CD14-positive monocyte (primary cell): ENCODE results near the gene VLDLR. TPM values are rescaled to one million over a fixed set of nuclear protein-coding genes. Genes with fewer than 3 reads are reported as not detected.

Source experiments
- DNase-seq, 3 donors: peaks; one replicate each; pipeline ENCODE4 v3.0.0-alpha.2; 2011 to 2022
- H2AFZ ChIP-seq: 2 replicates; pipeline ENCODE4 v1.6.0; 2012; ENCODE audit warnings: mild to moderate bottlenecking, low read depth, low read length, inconsistent platforms; ENCODE audit not compliant: insufficient read depth, poor library complexity, severe bottlenecking
- H3K27ac ChIP-seq, 2 donors: 1 replicate in 1 of 2; 2 replicates in 1 of 2; pipeline ENCODE4 v1.5.1; 2012 to 2013; ENCODE audit warnings: low read length in 2 of 2, control low read depth in 1 of 2, inconsistent platforms in 1 of 2, low read depth in 1 of 2, mild to moderate bottlenecking in 1 of 2
- H3K27me3 ChIP-seq, 2 donors: one replicate each; pipeline versions ENCODE4 v1.6.0 to v1.6.1; 2011 to 2013; ENCODE audit warnings: low read length in 2 of 2; ENCODE audit not compliant: control insufficient read depth in 2 of 2, insufficient read depth in 2 of 2
- H3K36me3 ChIP-seq, 2 donors: replicated peaks in 1 of 2; 1 replicate in 1 of 2; 2 replicates in 1 of 2; pipeline versions ENCODE4 v1.5.1 to v1.6.1; 2012 to 2013; ENCODE audit warnings: low read length in 2 of 2, control low read depth in 1 of 2, inconsistent platforms in 1 of 2, mild to moderate bottlenecking in 1 of 2; ENCODE audit not compliant: insufficient read depth in 2 of 2, control insufficient read depth in 1 of 2
- H3K4me1 ChIP-seq, 2 donors: 1 replicate in 1 of 2; 2 replicates in 1 of 2; pipeline versions ENCODE4 v1.5.1 to v1.6.1; 2012 to 2013; ENCODE audit warnings: low read length in 2 of 2, control low read depth in 1 of 2, inconsistent platforms in 1 of 2, mild to moderate bottlenecking in 1 of 2, moderate library complexity in 1 of 2; ENCODE audit not compliant: insufficient read depth in 2 of 2, control insufficient read depth in 1 of 2
- H3K4me2 ChIP-seq: replicated peaks from 2 replicates; pipeline ENCODE3; 2012; ENCODE audit warnings: low read length, moderate library complexity, mild to moderate bottlenecking; ENCODE audit not compliant: poor library complexity, severe bottlenecking; ENCODE audit errors: extremely low read depth
- H3K4me3 ChIP-seq, 3 experiments: fragments of 200-600 bp in 1 of 3; sonication (generic) in 1 of 3; replicated peaks in 1 of 3; 1 replicate in 2 of 3; 2 replicates in 1 of 3; pipeline ENCODE4 v1.5.1; 2011 to 2013; ENCODE audit warnings: low read length in 3 of 3, mild to moderate bottlenecking in 3 of 3, control low read depth in 2 of 3, low read depth in 2 of 3, inconsistent platforms in 1 of 3, moderate library complexity in 1 of 3
- H3K79me2 ChIP-seq: 2 replicates; pipeline ENCODE4 v1.6.0; 2012; ENCODE audit warnings: mild to moderate bottlenecking, control low read depth, inconsistent platforms, low read length, moderate library complexity; ENCODE audit not compliant: insufficient read depth
- H3K9ac ChIP-seq: 2 replicates; pipeline ENCODE4 v1.6.0; 2017; ENCODE audit warnings: low read length, mild to moderate bottlenecking; ENCODE audit not compliant: insufficient read depth, poor library complexity, severe bottlenecking
- H3K9me3 ChIP-seq, 2 donors: replicated peaks in 1 of 2; 1 replicate in 1 of 2; 2 replicates in 1 of 2; pipeline versions ENCODE4 v1.5.1 to v1.6.1; 2012 to 2013; ENCODE audit warnings: low read length in 2 of 2, control low read depth in 1 of 2; ENCODE audit not compliant: control insufficient read depth in 1 of 2, insufficient read depth in 1 of 2
- H4K20me1 ChIP-seq: 2 replicates; pipeline ENCODE4 v1.6.0; 2012; ENCODE audit warnings: mild to moderate bottlenecking, low read length, control low read depth, moderate library complexity; ENCODE audit not compliant: insufficient read depth
- H3K27ac Mint-ChIP-seq, 7 donors: one replicate each; pipeline ENCODE4 v1.8.0; 2020; ENCODE audit warnings: mild to moderate bottlenecking in 7 of 7, mixed read lengths in 7 of 7, moderate library complexity in 6 of 7, inconsistent platforms in 2 of 7
- H3K27me3 Mint-ChIP-seq, 3 donors: one replicate each; pipeline ENCODE4 v1.8.0; 2021 to 2022; ENCODE audit warnings: low read depth in 3 of 3, mild to moderate bottlenecking in 3 of 3, mixed read lengths in 3 of 3, moderate library complexity in 3 of 3, inconsistent platforms in 1 of 3
- H3K36me3 Mint-ChIP-seq, 2 donors: one replicate each; pipeline ENCODE4 v1.8.0; 2020; ENCODE audit warnings: mixed read lengths in 2 of 2, inconsistent platforms in 1 of 2, mild to moderate bottlenecking in 1 of 2
- H3K4me1 Mint-ChIP-seq: one replicate; pipeline ENCODE4 v1.8.0; 2020; ENCODE audit warnings: mild to moderate bottlenecking, mixed read lengths
- H3K4me3 Mint-ChIP-seq, 2 donors: one replicate each; pipeline ENCODE4 v1.8.0; 2020; ENCODE audit warnings: mild to moderate bottlenecking in 2 of 2, mixed read lengths in 2 of 2, moderate library complexity in 1 of 2
- H3K9me3 Mint-ChIP-seq, 7 donors: one replicate each; pipeline ENCODE4 v1.8.0; 2020 to 2022; ENCODE audit warnings: mixed read lengths in 7 of 7, mild to moderate bottlenecking in 6 of 7, moderate library complexity in 6 of 7, inconsistent platforms in 2 of 7
- CTCF ChIP-seq: fragments of 200-600 bp; IDR thresholded peaks from one replicate; pipeline ENCODE4 v1.8.0; 2022; ENCODE audit warnings: antibody characterized with exemption, mild to moderate bottlenecking
- WGBS: methylation state at CpG from one replicate; pipeline ENCODE4 v1.1.5; 2013; ENCODE audit warnings: missing lambda C conversion rate; ENCODE audit not compliant: insufficient coverage; 5-methylcytosine and 5-hydroxymethylcytosine counted together
- intact Hi-C, 2 donors: fragments of 100-400 bp; cut with micrococcal nuclease; formaldehyde crosslinking; loops; one replicate each; pipeline versions ENCODE4 v1.15.0 to v1.15.1; 2023
- polyA plus RNA-seq, 3 donors: library from polyadenylated mRNA; depleted of rRNA in 1 of 3; unstranded in 2 of 3; stranded (reverse) in 1 of 3; fragments of 300-500 nt in 2 of 3; fragments of >200 nt in 1 of 3; fragmentation: Illumina TruSeq in 2 of 3; gene quantifications; 1 replicate in 2 of 3; 2 replicates in 1 of 3; pipeline ENCODE4 v1.2.3, GENCODE V29; 2012 to 2021

The VLDLR gene
- polyA plus RNA-seq, 3 donors: 0.05 to 0.07 TPM; not detected in 1

GRCh38 chr9:2645569-2645968 lies 24.0 kb downstream of the VLDLR start:
- H3K4me1 Mint-ChIP-seq: no peaks in the 10 kb centered on the region
- H3K4me2 ChIP-seq: no peak overlapping the region
- intact Hi-C loops: no loop called here
- no peak overlapping the region for H2AFZ ChIP-seq
- no peak for TF ChIP-seq CTCF
- H3K9me3 ChIP-seq: no peaks in the 10 kb centered on the region
- no peak overlapping the region for H3K9ac ChIP-seq
- H3K27me3 ChIP-seq: no peaks in the 10 kb centered on the region
- DNase-seq: no peak
- H3K4me3 Mint-ChIP-seq: no peak overlapping the region
- 82% methylated on average over 2 of the region's 4 CpGs for WGBS
- no peaks in the 10 kb centered on the region for H3K4me1 ChIP-seq
- no peaks in the 10 kb centered on the region for H4K20me1 ChIP-seq
- peaks cover 0 to 2% (median 0%) of the 10 kb centered on the region in 3 donors for H3K27me3 Mint-ChIP-seq
- no peaks in the 10 kb centered on the region for H3K79me2 ChIP-seq
- no peak overlapping the region for H3K27ac ChIP-seq
- no peak overlapping the region for H3K27ac Mint-ChIP-seq
- H3K36me3 Mint-ChIP-seq: no peaks in the 10 kb centered on the region
- H3K4me3 ChIP-seq: no peak overlapping the region
- H3K36me3 ChIP-seq: no peaks in the 10 kb centered on the region
- peaks cover 0 to 7% (median 0%) of the 10 kb centered on the region in 7 donors for H3K9me3 Mint-ChIP-seq

GRCh38 chr9:2655411-2655901 lies 33.9 kb downstream of the VLDLR start:
- Mint-ChIP-seq H3K9me3 (peaks cover 0 to 3% (median 0%) of the 10 kb centered on the region in 7 donors), H3K36me3 (no peaks in the 10 kb centered on the region), H3K27ac (peak overlapping the region in 2 of 7 donors; percentile 38 to 39), H3K4me1 (peaks cover 25% of the 10 kb centered on the region), H3K27me3 (peaks cover 0 to 3% (median 0%) of the 10 kb centered on the region in 3 donors), H3K4me3 (no peak overlapping the region)
- intact Hi-C loops: no loop called here
- no peaks in the 10 kb centered on the region for H3K9me3 ChIP-seq
- peak in 2 of 3 donors; percentile 4 to 23 for DNase-seq
- H3K4me3 ChIP-seq: no peak overlapping the region
- no peak overlapping the region for H3K9ac ChIP-seq
- no peak overlapping the region for H2AFZ ChIP-seq
- H3K4me2 ChIP-seq: no peak overlapping the region
- H4K20me1 ChIP-seq: no peaks in the 10 kb centered on the region
- no peaks in the 10 kb centered on the region for H3K27me3 ChIP-seq
- no peaks in the 10 kb centered on the region for H3K36me3 ChIP-seq
- H3K27ac ChIP-seq: no peak overlapping the region
- H3K79me2 ChIP-seq: no peaks in the 10 kb centered on the region
- no CpG with 5 or more reads among the region's 3 CpGs for WGBS
- peaks cover 2 to 8% of the 10 kb centered on the region in 2 donors for H3K4me1 ChIP-seq
- TF ChIP-seq CTCF: no peak
